Omental fat pad (tissue), 4 donors: ENCODE measurements around the gene EXOC6B. TPM values are rescaled to one million over a fixed set of nuclear protein-coding genes. Genes with fewer than 3 reads are reported as not detected.

Experiments used
- ATAC-seq: fragments of 150-250 bp; one replicate; pipeline ENCODE4 v1.9.1; 2016; ENCODE audit warnings: mild to moderate bottlenecking, moderate library complexity; ENCODE audit not compliant: low FRiP score
- DNase-seq: peaks from one replicate; pipeline ENCODE4 v3.0.0-alpha.2; 2019; ENCODE audit warnings: low spot score
- total RNA-seq, 4 donors: library from RNA; depleted of rRNA; stranded (reverse); fragments of >200 nt; gene quantifications; one replicate each; pipeline ENCODE4 v1.1.0, GENCODE V29; 2016
- TF ChIP-seq, protein P1 (sequence below), 3 donors: fragments of 450-650 bp; IDR thresholded peaks; one replicate each; pipeline ENCODE4 v1.5.1; 2016 to 2017; ENCODE audit warnings: antibody characterized with exemption in 3 of 3, mild to moderate bottlenecking in 3 of 3, moderate library complexity in 2 of 3

EXOC6B gene
- total RNA-seq, 4 donors from 2014 or later, result 25.6 to 38.3 (median 30.1) TPM

DNA sequence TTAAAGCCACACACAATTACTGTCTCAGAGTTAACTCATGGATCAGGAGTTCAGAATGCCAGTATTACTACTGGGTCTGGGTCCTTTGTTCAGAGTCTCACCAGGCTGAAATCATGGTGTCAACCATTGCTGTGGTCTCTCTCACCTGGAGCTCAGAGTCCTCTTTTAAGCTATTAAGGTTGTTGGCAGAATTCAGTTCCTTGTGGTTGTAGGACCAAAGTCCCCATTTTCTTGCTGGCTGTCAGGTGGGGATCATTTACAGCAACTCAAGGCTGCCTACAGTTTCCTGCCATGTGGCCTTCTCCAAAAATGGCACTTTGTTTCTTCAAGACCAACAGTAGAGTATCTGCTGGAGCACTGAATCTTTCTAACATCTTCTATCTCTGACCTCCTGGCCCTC, 113.5 kb downstream of the EXOC6B start:
- TF ChIP-seq, protein P1, sequence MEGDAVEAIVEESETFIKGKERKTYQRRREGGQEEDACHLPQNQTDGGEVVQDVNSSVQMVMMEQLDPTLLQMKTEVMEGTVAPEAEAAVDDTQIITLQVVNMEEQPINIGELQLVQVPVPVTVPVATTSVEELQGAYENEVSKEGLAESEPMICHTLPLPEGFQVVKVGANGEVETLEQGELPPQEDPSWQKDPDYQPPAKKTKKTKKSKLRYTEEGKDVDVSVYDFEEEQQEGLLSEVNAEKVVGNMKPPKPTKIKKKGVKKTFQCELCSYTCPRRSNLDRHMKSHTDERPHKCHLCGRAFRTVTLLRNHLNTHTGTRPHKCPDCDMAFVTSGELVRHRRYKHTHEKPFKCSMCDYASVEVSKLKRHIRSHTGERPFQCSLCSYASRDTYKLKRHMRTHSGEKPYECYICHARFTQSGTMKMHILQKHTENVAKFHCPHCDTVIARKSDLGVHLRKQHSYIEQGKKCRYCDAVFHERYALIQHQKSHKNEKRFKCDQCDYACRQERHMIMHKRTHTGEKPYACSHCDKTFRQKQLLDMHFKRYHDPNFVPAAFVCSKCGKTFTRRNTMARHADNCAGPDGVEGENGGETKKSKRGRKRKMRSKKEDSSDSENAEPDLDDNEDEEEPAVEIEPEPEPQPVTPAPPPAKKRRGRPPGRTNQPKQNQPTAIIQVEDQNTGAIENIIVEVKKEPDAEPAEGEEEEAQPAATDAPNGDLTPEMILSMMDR (IDR thresholded peaks at IDR 0.05), result no peak
- no peak for ATAC-seq
- DNase-seq, result no peak

DNA sequence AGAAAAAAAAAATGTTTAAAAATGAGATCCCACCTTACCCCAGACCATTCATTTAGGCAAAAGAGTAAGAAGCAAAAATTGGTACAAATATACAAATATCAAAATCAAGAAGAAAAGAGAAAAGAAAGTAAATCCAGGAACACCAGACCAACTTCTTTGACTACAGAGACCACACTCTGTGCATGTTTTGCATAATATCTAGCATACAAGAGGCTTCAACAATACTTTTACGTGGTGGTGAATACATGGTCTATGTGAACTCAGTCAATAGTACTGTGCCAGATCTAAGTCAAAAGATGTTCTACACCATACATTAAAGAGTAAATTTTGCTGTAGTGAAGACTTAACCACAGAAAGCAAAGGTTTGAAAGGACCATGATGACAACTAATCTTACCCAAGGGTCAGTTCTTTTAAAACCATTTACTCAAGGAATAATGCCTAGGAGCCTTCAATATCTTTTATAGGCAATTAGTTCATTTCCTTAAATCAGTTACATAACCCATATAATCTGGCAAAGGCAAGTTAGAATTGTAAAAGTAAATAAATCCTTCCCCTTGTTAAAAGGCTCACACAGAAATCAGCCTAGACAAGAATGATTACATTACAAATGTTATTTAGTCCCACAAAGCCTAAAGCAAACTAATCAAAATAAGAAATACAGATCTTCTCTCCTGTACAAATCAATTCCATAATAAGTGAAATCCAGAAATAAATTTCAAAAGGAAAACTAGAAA, 115.2 kb downstream of the EXOC6B start:
- DNase-seq (no peak), ATAC-seq (no peak)
- TF ChIP-seq, protein P1 (IDR thresholded peaks at IDR 0.05), result no peak

- DNase-seq (no peak), ATAC-seq (no peak)
- TF ChIP-seq, protein P1 (IDR thresholded peaks at IDR 0.05), result no peak
These were observed 117.6 kb downstream of the EXOC6B start for GRCh38 chr2:72708236-72708635.

DNA sequence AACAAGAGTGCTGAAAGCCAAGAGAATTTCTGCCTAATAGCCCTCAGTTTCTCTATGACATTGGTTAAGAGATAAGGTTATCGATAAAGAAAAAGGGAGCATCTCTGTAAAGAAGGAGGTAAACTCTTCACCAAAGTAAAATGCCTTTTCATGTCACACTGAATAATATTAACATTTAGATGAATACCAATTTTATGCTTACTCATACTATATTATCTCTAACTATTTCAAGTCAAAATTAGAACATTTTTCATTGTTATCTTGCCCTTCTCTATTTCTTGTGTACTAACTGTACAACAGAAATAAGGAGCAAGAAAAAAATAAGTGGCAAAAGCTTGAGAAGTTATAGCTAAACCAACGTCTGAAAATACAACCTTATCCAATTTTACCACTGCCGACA, 127.5 kb downstream of the EXOC6B start:
- no peak for DNase-seq
- TF ChIP-seq, protein P1 (IDR thresholded peaks at IDR 0.05), result no peak
- no peak for ATAC-seq

DNA sequence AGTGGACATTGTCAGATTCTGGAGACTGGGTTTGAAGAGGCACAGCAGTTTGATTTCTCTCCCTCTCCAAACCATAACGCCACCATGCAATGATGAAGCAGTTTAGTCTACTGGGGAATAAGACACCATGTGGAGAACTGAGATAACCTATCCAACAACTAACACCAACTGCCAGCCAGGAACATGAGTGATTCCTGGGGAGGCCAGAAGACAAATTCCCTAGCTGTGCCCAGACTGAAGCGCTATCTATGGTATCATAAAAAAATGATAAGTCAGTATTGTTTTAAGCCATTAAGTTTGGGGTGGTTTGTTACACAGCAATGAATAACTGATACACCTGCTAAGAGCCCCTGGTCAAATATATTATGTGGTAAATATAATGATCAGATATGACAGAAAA, 129.3 kb downstream of the EXOC6B start:
- TF ChIP-seq, protein P1 (IDR thresholded peaks at IDR 0.05), result no peak
- DNase-seq (no peak), ATAC-seq (no peak)

- ATAC-seq (no peak), DNase-seq (no peak)
- TF ChIP-seq, protein P1 (IDR thresholded peaks at IDR 0.05), result no peak
These were observed 130.2 kb downstream of the EXOC6B start for GRCh38 chr2:72695676-72696075.
